ENCODE measurements around the gene PGM1. TPM values are rescaled to one million over a fixed set of nuclear protein-coding genes. Genes with fewer than 3 reads are reported as not detected.
A peak's percentile ranks its signal among the peaks of the same experiment; 100 is the strongest.

Gene PGM1
- total and polyA plus RNA-seq, 2 of the 13 experiments (the other 11 are each of a cell fraction or from before 2014, with no cell fraction given): 51.6 to 105 TPM

- TF ChIP-seq SMAD9 (CRISPR knock-in tag; IDR thresholded peaks at IDR 0.05) (no peak), CAMTA2 (CRISPR knock-in tag; IDR thresholded peaks at IDR 0.05; ENCODE audit: borderline replicate concordance) (no peak), HNRNPLL (IDR thresholded peaks at IDR 0.05; ENCODE audit: low read depth, low read length, poor library complexity, severe bottlenecking) (no peak), PHF8 (CRISPR knock-in tag; IDR thresholded peaks at IDR 0.05) (0 out of 2 replicates have a peak, but pooled peaks have one; percentile 8)
These were observed 81.7 kb downstream of the PGM1 start (continued) for GRCh38 chr1:63674865-63675419.

GRCh38 chr1:63675420-63675931, 82.3 kb downstream of the PGM1 start:
- DNase-seq (ENCODE audit: low spot score) (no peak), ATAC-seq (no peak), FAIRE-seq (no peak)
- Histone ChIP-seq H4K20me1 (ENCODE audit: insufficient read depth, low read length) (no peaks in the 10 kb centered on the region), H3K4me1 (ENCODE audit: insufficient read depth, low read length) (peaks cover 38% of the 10 kb centered on the region), H3K4me3 (replicated peaks in 1 of 3; ENCODE audit: insufficient read depth in 1 of 3, low read depth in 2 of 3, low read length in 3 of 3) (no peak overlapping the region), H3K27ac (ENCODE audit: extremely low read length, insufficient read depth, low read length) (peak overlapping the region; percentile 54), H3K79me2 (ENCODE audit: insufficient read depth, low read length) (no peaks in the 10 kb centered on the region), H3K4me2 (ENCODE audit: low read depth, low read length) (no peak overlapping the region), H3K27me3 (ENCODE audit: control insufficient read depth in 1 of 2, insufficient read depth in 2 of 2, low read length in 2 of 2) (no peaks in the 10 kb centered on the region), H3K9me3 (ENCODE audit: low read length) (no peaks in the 10 kb centered on the region; the same call in 1 of the 2 replicates), H2AFZ (ENCODE audit: low read length) (no peak overlapping the region), H3K9ac (ENCODE audit: insufficient read depth, low read depth, low read length) (no peak overlapping the region), H3K36me3 (replicated peaks in 1 of 2; ENCODE audit: control insufficient read depth in 1 of 2, insufficient read depth in 2 of 2, low read length in 2 of 2) (no peaks in the 10 kb centered on the region)
- in situ Hi-C loops (cut with HindIII; ENCODE audit: extremely low pct_ligation_motif_present, low pct_unique_long_range_greater_than_20kb) (loop anchor here (10.0 to 25.0 kb wide), 2 partner anchors 237 to 459 kb away; no protein-coding TSS in a partner anchor), intact Hi-C loops (cut with micrococcal nuclease; ENCODE audit: unreplicated experiment) (loop anchor here (10.0 kb wide), 1 partner anchor 61 kb away; no protein-coding TSS in a partner anchor)
- no TSS peak for BruUV-seq (replicated peaks)
- ChIA-PET POLR2A (interaction anchor here (0.9 to 1.9 kb wide), 3 partner anchors 8 to 16 kb away, joined by 3 to 16 read pairs (median 9); no protein-coding TSS in a partner anchor), CTCF (ENCODE audit: low intra/inter-chr PET ratio, low total read pairs) (interaction anchor here (2.0 kb wide), 1 partner anchor 17 kb away, joined by 8 read pairs; no protein-coding TSS in a partner anchor)
- WGBS (ENCODE audit: low lambda C conversion rate): 92% methylated on average over 8 of the region's 9 CpGs
- TF ChIP-seq, protein P1, sequence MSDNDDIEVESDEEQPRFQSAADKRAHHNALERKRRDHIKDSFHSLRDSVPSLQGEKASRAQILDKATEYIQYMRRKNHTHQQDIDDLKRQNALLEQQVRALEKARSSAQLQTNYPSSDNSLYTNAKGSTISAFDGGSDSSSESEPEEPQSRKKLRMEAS (IDR thresholded peaks at IDR 0.05): no peak
- TF ChIP-seq ZFP36 (IDR thresholded peaks at IDR 0.05; ENCODE audit: borderline replicate concordance, low read depth, low read length, partially characterized antibody) (no peak), ZNF432 (CRISPR knock-in tag; IDR thresholded peaks at IDR 0.05; ENCODE audit: borderline replicate concordance) (no peak), ZNF362 (CRISPR knock-in tag; IDR thresholded peaks at IDR 0.05; ENCODE audit: borderline replicate concordance) (no peak), ZNF460 (CRISPR knock-in tag; IDR thresholded peaks at IDR 0.05; ENCODE audit: borderline replicate concordance) (no peak), HNF1B (CRISPR knock-in tag; IDR thresholded peaks at IDR 0.05) (no peak), MBD4 (IDR thresholded peaks at IDR 0.05; ENCODE audit: borderline replicate concordance, low read length) (no peak), ZNF20 (CRISPR knock-in tag; IDR thresholded peaks at IDR 0.05) (no peak), ASH2L (IDR thresholded peaks at IDR 0.05; ENCODE audit: insufficient read length, low read depth, low read length) (no peak), MNT (IDR thresholded peaks at IDR 0.05) (no peak), E2F5 (CRISPR knock-in tag; conservative IDR thresholded peaks at IDR 0.05) (no peak)
- TF ChIP-seq, protein P2, sequence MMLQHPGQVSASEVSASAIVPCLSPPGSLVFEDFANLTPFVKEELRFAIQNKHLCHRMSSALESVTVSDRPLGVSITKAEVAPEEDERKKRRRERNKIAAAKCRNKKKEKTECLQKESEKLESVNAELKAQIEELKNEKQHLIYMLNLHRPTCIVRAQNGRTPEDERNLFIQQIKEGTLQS (CRISPR knock-in tag; IDR thresholded peaks at IDR 0.05): no peak

All from HepG2 (cell line).